ENCODE measurements around the gene KRTAP10-1. TPM values are rescaled to one million over a fixed set of nuclear protein-coding genes. Genes with fewer than 3 reads are reported as not detected.
"Not testable (repeated sequence)": the region's sequence is repeated elsewhere in the genome, so short reads cannot be mapped to it uniquely, and the experiment has no call there.

The KRTAP10-1 gene
- total RNA-seq, 5 donors from 2014 or later (not counting 1 experiment from before 2014, with no cell fraction given) = not detected

GRCh38 chr21:44505673-44506278 lies 34.2 kb downstream of the KRTAP10-1 start:
- Mint-ChIP-seq H3K27me3 (peaks cover 0 to 4% of the 10 kb centered on the region in 2 donors), H3K9me3 (no peaks in the 10 kb centered on the region), H3K27ac (peak overlapping the region in 1 of 2 donors; percentile 10), H3K4me3 (no peak overlapping the region), H3K4me1 (peaks cover 0 to 11% (median 3%) of the 10 kb centered on the region in 3 donors), H3K36me3 (no peaks in the 10 kb centered on the region)
- DNase-seq = no peak
- Histone ChIP-seq H3K4me3 (ENCODE audit: control insufficient read depth in 1 of 2, extremely low read depth in 1 of 2, low read length in 1 of 2) (no peak overlapping the region), H3K27ac (ENCODE audit: low read length) (no peak overlapping the region), H3K36me3 (ENCODE audit: control insufficient read depth in 2 of 2, extremely low read depth in 1 of 2, insufficient read depth in 1 of 2, low read length in 1 of 2) (no peaks in the 10 kb centered on the region), H3K27me3 (replicated peaks in 1 of 2; ENCODE audit: control insufficient read depth in 2 of 2, extremely low read depth in 1 of 2, insufficient read depth in 2 of 2, low read length in 1 of 2) (peaks cover 0 to 32% of the 10 kb centered on the region in 2 experiments), H3K4me1 (ENCODE audit: control insufficient read depth in 1 of 2, extremely low read depth in 1 of 2, insufficient read depth in 2 of 2, low read length in 2 of 2) (peaks cover 0 to 20% of the 10 kb centered on the region in 2 experiments), H3K9me3 (no peaks in the 10 kb centered on the region)
- 76% methylated on average over 16 of the region's 16 CpGs for WGBS (ENCODE audit: insufficient coverage)
- POLR2A ChIA-PET = interaction anchor here in 1 of 2 donors (0.5 kb wide), 1 partner anchor 154 kb away, joined by 3 read pairs; no protein-coding TSS in a partner anchor
- CTCF ChIA-PET = no interaction called here
- no peak for ATAC-seq (replicated peaks in 1 of 4)

- POLR2A ChIA-PET = no interaction called here
Measured at GRCh38 chr21:44503901-44504399, 36.0 kb downstream of the KRTAP10-1 start.

DNA sequence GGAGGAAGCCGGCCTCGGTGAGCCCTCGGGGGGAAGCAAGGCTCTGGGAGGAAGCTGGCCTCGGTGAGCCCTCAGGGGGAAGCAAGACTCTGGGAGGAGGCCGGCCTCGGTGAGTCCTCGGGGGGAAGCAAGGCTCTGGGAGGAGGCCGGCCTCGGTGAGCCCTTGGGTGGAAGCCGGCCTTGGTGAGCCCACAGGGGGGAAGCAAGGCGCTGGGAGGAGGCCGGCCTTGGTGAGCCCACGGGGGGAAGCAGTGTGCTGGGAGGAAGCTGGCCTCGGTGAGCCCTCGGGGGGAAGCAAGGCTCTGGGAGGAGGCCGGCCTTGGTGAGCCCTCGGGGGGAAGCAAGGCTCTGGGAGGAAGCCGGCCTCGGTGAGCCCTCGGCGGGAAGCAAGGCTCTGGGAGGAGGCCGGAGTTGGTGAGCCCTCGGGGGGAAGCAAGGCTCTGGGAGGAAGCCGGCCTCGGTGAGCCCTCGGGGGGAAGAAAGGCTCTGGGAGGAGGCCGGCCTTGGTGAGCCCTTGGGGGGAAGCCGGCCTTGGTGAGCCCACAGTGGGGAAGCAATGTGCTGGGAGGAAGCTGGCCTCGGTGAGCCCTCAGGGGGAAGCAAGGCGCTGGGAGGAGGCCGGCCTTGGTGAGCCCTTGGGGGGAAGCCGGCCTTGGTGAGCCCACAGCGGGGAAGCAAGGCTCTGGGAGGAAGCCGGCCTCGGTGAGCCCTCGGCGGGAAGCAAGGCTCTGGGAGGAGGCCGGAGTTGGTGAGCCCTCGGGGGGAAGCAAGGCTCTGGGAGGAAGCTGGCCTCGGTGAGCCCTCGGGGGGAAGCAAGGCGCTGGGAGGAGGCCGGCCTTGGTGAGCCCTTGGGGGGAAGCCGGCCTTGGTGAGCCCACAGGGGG lies 36.7 kb downstream of the KRTAP10-1 start:
- not testable (repeated sequence) for H3K27ac ChIP-seq (ENCODE audit: low read length)
- 80% methylated on average over 27 of the region's 44 CpGs for WGBS (ENCODE audit: insufficient coverage)

More at GRCh38 chr21:44503901-44504399, 36.0 kb downstream of the KRTAP10-1 start:
- no peak for ATAC-seq (replicated peaks in 1 of 4)
- Histone ChIP-seq H3K4me3 (ENCODE audit: control insufficient read depth in 1 of 2, extremely low read depth in 1 of 2, low read length in 1 of 2) (no peak overlapping the region), H3K9me3 (no peaks in the 10 kb centered on the region), H3K36me3 (ENCODE audit: control insufficient read depth in 2 of 2, extremely low read depth in 1 of 2, insufficient read depth in 1 of 2, low read length in 1 of 2) (no peaks in the 10 kb centered on the region), H3K4me1 (ENCODE audit: control insufficient read depth in 1 of 2, extremely low read depth in 1 of 2, insufficient read depth in 2 of 2, low read length in 2 of 2) (peaks cover 0 to 8% of the 10 kb centered on the region in 2 experiments), H3K27ac (ENCODE audit: low read length) (no peak overlapping the region), H3K27me3 (replicated peaks in 1 of 2; ENCODE audit: control insufficient read depth in 2 of 2, extremely low read depth in 1 of 2, insufficient read depth in 2 of 2, low read length in 1 of 2) (peaks cover 0 to 36% of the 10 kb centered on the region in 2 experiments)
- peak in 4 of 35 experiments; percentile 4 to 12 (median 8) for DNase-seq
- Mint-ChIP-seq H3K27ac (peak overlapping the region in 1 of 2 donors; percentile 16), H3K4me3 (no peak overlapping the region), H3K4me1 (peaks cover 0 to 8% (median 3%) of the 10 kb centered on the region in 3 donors), H3K36me3 (no peaks in the 10 kb centered on the region), H3K9me3 (no peaks in the 10 kb centered on the region), H3K27me3 (peaks cover 0 to 10% of the 10 kb centered on the region in 2 donors)
- CTCF ChIA-PET = interaction anchor here in 1 of 2 donors (0.6 kb wide), 1 partner anchor 635 kb away, joined by 5 read pairs; no protein-coding TSS in a partner anchor
- WGBS (ENCODE audit: insufficient coverage) = 32% methylated on average over 20 of the region's 20 CpGs

GRCh38 chr21:44502171-44502958 lies 37.6 kb downstream of the KRTAP10-1 start:
- Mint-ChIP-seq H3K27ac (no peak overlapping the region), H3K36me3 (no peaks in the 10 kb centered on the region), H3K27me3 (peaks cover 0 to 15% of the 10 kb centered on the region in 2 donors), H3K9me3 (no peaks in the 10 kb centered on the region), H3K4me3 (no peak overlapping the region), H3K4me1 (peaks cover 0 to 8% (median 3%) of the 10 kb centered on the region in 3 donors)
- no peak for ATAC-seq (replicated peaks in 1 of 4)
- peaks cover 0 to 38% of the 10 kb centered on the region in 2 experiments for H3K27me3 ChIP-seq (replicated peaks in 1 of 2; ENCODE audit: control insufficient read depth in 2 of 2, extremely low read depth in 1 of 2, insufficient read depth in 2 of 2, low read length in 1 of 2)
- no peak for DNase-seq
- CTCF ChIA-PET = interaction anchor here in 1 of 2 donors (0.6 to 0.8 kb wide), 2 partner anchors 81 to 240 kb away, joined by 3 read pairs; no protein-coding TSS in a partner anchor
- POLR2A ChIA-PET = no interaction called here
- no peaks in the 10 kb centered on the region for H3K36me3 ChIP-seq (ENCODE audit: control insufficient read depth in 2 of 2, extremely low read depth in 1 of 2, insufficient read depth in 1 of 2, low read length in 1 of 2)
- peaks cover 0 to 8% of the 10 kb centered on the region in 2 experiments for H3K4me1 ChIP-seq (ENCODE audit: control insufficient read depth in 1 of 2, extremely low read depth in 1 of 2, insufficient read depth in 2 of 2, low read length in 2 of 2)
- no peaks in the 10 kb centered on the region for H3K9me3 ChIP-seq
- H3K4me3 ChIP-seq (ENCODE audit: control insufficient read depth in 1 of 2, extremely low read depth in 1 of 2, low read length in 1 of 2) = no peak overlapping the region
- WGBS (ENCODE audit: insufficient coverage) = 86% methylated on average over 22 of the region's 27 CpGs
- H3K27ac ChIP-seq (ENCODE audit: low read length) = no peak overlapping the region

More for the DNA sequence above, 36.7 kb downstream of the KRTAP10-1 start:
- POLR2A ChIA-PET; H3K4me3 ChIP-seq (ENCODE audit: control insufficient read depth in 1 of 2, extremely low read depth in 1 of 2, low read length in 1 of 2); H3K9me3 ChIP-seq; H3K4me1 ChIP-seq (ENCODE audit: control insufficient read depth in 1 of 2, extremely low read depth in 1 of 2, insufficient read depth in 2 of 2, low read length in 2 of 2); H3K4me3 Mint-ChIP-seq; ATAC-seq (replicated peaks in 1 of 4); H3K4me1 Mint-ChIP-seq; CTCF ChIA-PET; DNase-seq; H3K9me3 Mint-ChIP-seq; H3K36me3 ChIP-seq (ENCODE audit: control insufficient read depth in 2 of 2, extremely low read depth in 1 of 2, insufficient read depth in 1 of 2, low read length in 1 of 2); H3K27ac Mint-ChIP-seq; H3K36me3 Mint-ChIP-seq: not testable (repeated sequence)
- peaks cover 0 to 10% of the 10 kb centered on the region in 2 donors for H3K27me3 Mint-ChIP-seq
- peaks cover 0 to 36% of the 10 kb centered on the region in 2 experiments for H3K27me3 ChIP-seq (replicated peaks in 1 of 2; ENCODE audit: control insufficient read depth in 2 of 2, extremely low read depth in 1 of 2, insufficient read depth in 2 of 2, low read length in 1 of 2)

- Mint-ChIP-seq H3K9me3 (no peaks in the 10 kb centered on the region), H3K4me1 (peaks cover 0 to 8% (median 3%) of the 10 kb centered on the region in 3 donors), H3K36me3 (no peaks in the 10 kb centered on the region), H3K27ac (no peak overlapping the region), H3K4me3 (no peak overlapping the region), H3K27me3 (peaks cover 0 to 31% of the 10 kb centered on the region in 2 donors)
- Histone ChIP-seq H3K4me3 (ENCODE audit: control insufficient read depth in 1 of 2, extremely low read depth in 1 of 2, low read length in 1 of 2) (no peak overlapping the region), H3K27me3 (replicated peaks in 1 of 2; ENCODE audit: control insufficient read depth in 2 of 2, extremely low read depth in 1 of 2, insufficient read depth in 2 of 2, low read length in 1 of 2) (peaks cover 0 to 44% of the 10 kb centered on the region in 2 experiments), H3K36me3 (ENCODE audit: control insufficient read depth in 2 of 2, extremely low read depth in 1 of 2, insufficient read depth in 1 of 2, low read length in 1 of 2) (no peaks in the 10 kb centered on the region), H3K4me1 (ENCODE audit: control insufficient read depth in 1 of 2, extremely low read depth in 1 of 2, insufficient read depth in 2 of 2, low read length in 2 of 2) (peaks cover 0 to 8% of the 10 kb centered on the region in 2 experiments), H3K27ac (ENCODE audit: low read length) (no peak overlapping the region), H3K9me3 (no peaks in the 10 kb centered on the region)
- ATAC-seq (replicated peaks in 1 of 4) = no peak
- ChIA-PET POLR2A (no interaction called here), CTCF (no interaction called here)
- WGBS (ENCODE audit: insufficient coverage) = 90% methylated on average over 12 of the region's 19 CpGs
- DNase-seq = no peak
Measured at GRCh38 chr21:44500111-44500510, 39.9 kb downstream of the KRTAP10-1 start.

DNA sequence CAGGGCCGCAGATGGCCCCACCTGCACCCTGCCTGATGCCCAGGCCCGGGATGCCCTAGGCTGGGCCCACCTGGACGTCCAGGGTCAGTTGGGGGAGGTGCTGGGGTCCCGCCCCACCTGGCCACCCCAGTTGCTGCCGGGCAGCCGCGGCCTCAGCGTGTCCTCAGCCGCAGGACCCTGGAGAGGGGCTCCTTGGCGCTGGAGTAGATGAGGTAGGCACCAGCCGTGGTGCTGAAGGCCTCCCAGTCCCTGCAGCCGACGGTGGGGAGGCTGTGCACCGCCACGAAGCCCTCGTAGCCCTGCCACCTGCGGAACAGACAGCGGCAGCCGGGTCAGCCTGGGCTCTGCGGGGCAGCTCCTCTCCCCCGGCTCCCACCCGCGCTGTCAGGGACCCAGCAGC lies 40.4 kb downstream of the KRTAP10-1 start:
- DNase-seq = no peak
- POLR2A ChIA-PET = no interaction called here
- Histone ChIP-seq H3K27me3 (replicated peaks in 1 of 2; ENCODE audit: control insufficient read depth in 2 of 2, extremely low read depth in 1 of 2, insufficient read depth in 2 of 2, low read length in 1 of 2) (peaks cover 0 to 49% of the 10 kb centered on the region in 2 experiments), H3K9me3 (no peaks in the 10 kb centered on the region), H3K36me3 (ENCODE audit: control insufficient read depth in 2 of 2, extremely low read depth in 1 of 2, insufficient read depth in 1 of 2, low read length in 1 of 2) (no peaks in the 10 kb centered on the region), H3K4me3 (ENCODE audit: control insufficient read depth in 1 of 2, extremely low read depth in 1 of 2, low read length in 1 of 2) (no peak overlapping the region), H3K27ac (ENCODE audit: low read length) (no peak overlapping the region), H3K4me1 (ENCODE audit: control insufficient read depth in 1 of 2, extremely low read depth in 1 of 2, insufficient read depth in 2 of 2, low read length in 2 of 2) (peaks cover 0 to 8% of the 10 kb centered on the region in 2 experiments)
- no peak for ATAC-seq (replicated peaks in 1 of 4)
- H3K4me3 Mint-ChIP-seq = no peak overlapping the region
- peaks cover 0 to 8% (median 3%) of the 10 kb centered on the region in 3 donors for H3K4me1 Mint-ChIP-seq
- H3K9me3 Mint-ChIP-seq = no peaks in the 10 kb centered on the region
- CTCF ChIA-PET = no interaction called here
- 89% methylated on average over 23 of the region's 23 CpGs for WGBS (ENCODE audit: insufficient coverage)
- H3K27me3 Mint-ChIP-seq = peaks cover 0 to 31% of the 10 kb centered on the region in 2 donors
- H3K27ac Mint-ChIP-seq = no peak overlapping the region
- no peaks in the 10 kb centered on the region for H3K36me3 Mint-ChIP-seq
